GM11168 (cell line): Measurements from ENCODE around the gene DNM3.
"Not testable (repeated sequence)": the region's sequence is repeated elsewhere in the genome, so short reads cannot be mapped to it uniquely, and the experiment has no call there.

Experiments
- in situ Hi-C: fragments of 300-500 bp; cut with MboI; formaldehyde crosslinking; loops from one replicate; pipeline ENCODE4 v1.12.0; 2022; ENCODE audit warnings: low sequenced_read_pairs; ENCODE audit not compliant: unreplicated experiment

Gene DNM3

GRCh38 chr1:172002725-172003345 is 161.5 kb downstream of the DNM3 start:
- in situ Hi-C loops: no loop called here

- in situ Hi-C loops: no loop called here
These were observed 162.7 kb downstream of the DNM3 start for GRCh38 chr1:172003766-172004530.

GRCh38 chr1:172004671-172005070 is 163.4 kb downstream of the DNM3 start:
- in situ Hi-C loops: no loop called here

GRCh38 chr1:172005856-172006255 is 164.6 kb downstream of the DNM3 start:
- in situ Hi-C loops: no loop called here

GRCh38 chr1:172006660-172007059 is 165.4 kb downstream of the DNM3 start:
- in situ Hi-C loops: no loop called here

- in situ Hi-C loops: loop anchor here (10.0 kb wide), 1 partner anchor 386 kb away; no protein-coding TSS in a partner anchor
These were observed 177.5 kb downstream of the DNM3 start for GRCh38 chr1:172018727-172019311.

GRCh38 chr1:172019976-172020375 is 178.7 kb downstream of the DNM3 start:
- in situ Hi-C loops: loop anchor here (10.0 kb wide), 1 partner anchor 385 kb away; no protein-coding TSS in a partner anchor

GRCh38 chr1:172024516-172024915 is 183.2 kb downstream of the DNM3 start:
- in situ Hi-C loops: no loop called here

GRCh38 chr1:172024944-172025738 is 183.8 kb downstream of the DNM3 start:
- in situ Hi-C loops: not testable (repeated sequence)

GRCh38 chr1:172040466-172040865 is 199.2 kb downstream of the DNM3 start:
- in situ Hi-C loops: no loop called here

GRCh38 chr1:172041102-172041501 is 199.8 kb downstream of the DNM3 start:
- in situ Hi-C loops: no loop called here

GRCh38 chr1:172041742-172042141 is 200.4 kb downstream of the DNM3 start:
- in situ Hi-C loops: no loop called here

GRCh38 chr1:172043900-172044299 is 202.6 kb downstream of the DNM3 start:
- in situ Hi-C loops: no loop called here

- in situ Hi-C loops: no loop called here
These were observed 210.6 kb downstream of the DNM3 start for GRCh38 chr1:172051898-172052297.

- in situ Hi-C loops: no loop called here
These were observed 212.9 kb downstream of the DNM3 start for GRCh38 chr1:172054172-172054571.

- in situ Hi-C loops: not testable (repeated sequence)
These were observed 214.6 kb downstream of the DNM3 start for GRCh38 chr1:172055816-172056419.

GRCh38 chr1:172068334-172068733 is 227.0 kb downstream of the DNM3 start:
- in situ Hi-C loops: no loop called here

- in situ Hi-C loops: no loop called here
These were observed 227.8 kb downstream of the DNM3 start for GRCh38 chr1:172069051-172069450.

- in situ Hi-C loops: no loop called here
These were observed 228.2 kb downstream of the DNM3 start for GRCh38 chr1:172069534-172069933.

GRCh38 chr1:172070055-172070454 is 228.8 kb downstream of the DNM3 start:
- in situ Hi-C loops: no loop called here
